Fibroblast of skin of left quadriceps (primary cell): Measurements from ENCODE around the gene FOXA3.

Experiments
- DNase-seq, 2 experiments: peaks; one replicate each; pipeline ENCODE4 v3.0.0-alpha.2; 2013; ENCODE audit warnings: low read depth in 2 of 2

The FOXA3 gene

DNA sequence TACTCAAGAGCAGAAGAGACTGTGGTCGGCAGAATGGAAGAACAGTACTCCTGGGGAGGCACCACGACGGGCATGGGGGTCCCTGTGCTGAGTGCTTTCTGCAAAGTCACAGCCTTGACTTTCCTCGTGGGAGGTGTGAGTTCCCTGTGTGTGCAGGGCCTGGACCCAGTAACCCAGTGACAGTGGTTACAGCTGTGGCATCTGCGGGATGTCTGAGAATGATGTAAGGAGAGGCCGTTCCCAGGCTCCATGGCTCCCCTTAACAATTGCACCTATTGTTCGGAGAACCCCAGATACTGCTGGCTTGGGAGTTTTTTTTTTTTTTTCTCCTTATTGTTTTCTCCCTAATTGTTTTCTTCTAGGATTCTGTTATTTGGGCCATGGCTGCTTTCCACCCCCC, 55.6 kb downstream of the FOXA3 start:
- no peak for DNase-seq

DNA sequence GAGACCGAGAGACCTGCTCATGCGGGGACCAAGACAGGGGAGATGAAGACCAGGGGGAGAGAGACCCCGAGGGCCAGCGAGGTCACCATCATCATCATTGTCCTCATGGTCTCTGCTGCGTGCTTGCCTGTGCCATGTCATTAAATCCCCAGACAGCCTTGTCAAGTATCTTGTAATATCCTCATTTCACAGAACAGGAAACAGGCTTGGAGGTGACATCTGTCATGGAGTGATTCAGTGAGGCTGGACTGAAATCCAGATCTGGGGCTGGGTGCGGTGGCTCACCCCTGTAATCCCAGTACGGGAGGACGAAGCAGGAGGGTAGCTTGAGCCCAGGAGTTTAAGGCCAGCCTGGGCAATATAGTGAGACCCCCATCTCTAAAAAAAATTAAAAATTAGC, 56.3 kb downstream of the FOXA3 start:
- DNase-seq = no peak

DNA sequence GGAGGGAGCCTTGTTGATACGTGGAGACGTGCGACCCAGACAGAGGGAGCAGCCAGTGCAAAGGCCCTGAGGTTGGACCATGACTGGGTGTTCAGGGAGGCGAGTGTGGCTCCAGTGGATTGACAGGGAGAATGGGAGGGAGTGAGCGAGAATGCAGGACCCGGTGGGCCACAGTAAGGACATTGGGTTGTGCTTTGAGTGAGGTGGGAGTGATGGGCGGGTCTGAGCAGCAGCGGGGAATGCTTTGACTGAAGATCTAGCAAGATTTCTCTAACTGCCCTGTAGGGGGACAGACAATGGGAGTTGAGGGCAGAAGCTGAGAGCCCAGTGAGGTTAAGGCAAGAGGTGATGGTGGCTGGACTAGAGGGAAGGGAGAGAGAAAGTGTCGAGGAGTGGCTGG, 58.2 kb downstream of the FOXA3 start:
- DNase-seq = no peak
